H1 (cell line): ENCODE results near the gene TTC21A. TPM values are rescaled to one million over a fixed set of nuclear protein-coding genes. Genes with fewer than 3 reads are reported as not detected.

Experiments
- CTCF ChIA-PET: fragments of 300-600 bp; sonication (Branson Sonifier 250); formaldehyde crosslinking; loops from one replicate; lab custom pipeline; 2021; ENCODE audit not compliant: partially characterized antibody; lab: Charles Lee
- POLR2A ChIA-PET: fragments of 300-600 bp; sonication (Branson Sonifier 250); formaldehyde crosslinking; loops from one replicate; lab custom pipeline; 2021; ENCODE audit warnings: inconsistent platforms; ENCODE audit not compliant: partially characterized antibody; lab: Charles Lee
- DNase-seq, 2 experiments: peaks; one replicate each; pipeline versions ENCODE4 v3.0.0 to v3.0.0-alpha.2; 2010 to 2022; ENCODE audit warnings: low spot score in 2 of 2, low read depth in 1 of 2, mixed read lengths in 1 of 2
- FAIRE-seq: peaks from 2 replicates; lab custom pipeline; 2011; peaks lifted over from hg19 to GRCh38; lab: Jason Lieb, UNC
- H2AFZ ChIP-seq: 2 replicates; pipeline ENCODE4 v1.8.1; 2012; ENCODE audit warnings: low read length, inconsistent platforms
- H2AK5ac ChIP-seq: 2 replicates; pipeline ENCODE4 v1.6.1; 2013; ENCODE audit warnings: low read depth, low read length
- H2BK120ac ChIP-seq: replicated peaks from 2 replicates; pipeline ENCODE3; 2013; ENCODE audit warnings: low read depth, low read length, inconsistent platforms
- H2BK12ac ChIP-seq: 2 replicates; pipeline ENCODE4 v1.6.1; 2013; ENCODE audit warnings: low read depth, low read length
- H2BK15ac ChIP-seq: 2 replicates; pipeline ENCODE4 v1.6.1; 2013; ENCODE audit warnings: low read length
- H2BK20ac ChIP-seq: 2 replicates; pipeline ENCODE4 v1.6.1; 2013; ENCODE audit warnings: low read length
- H2BK5ac ChIP-seq: 2 replicates; pipeline ENCODE4 v1.6.1; 2013; ENCODE audit warnings: low read depth, low read length
- H3K14ac ChIP-seq: 2 replicates; pipeline ENCODE4 v1.6.1; 2013; ENCODE audit warnings: inconsistent platforms; ENCODE audit not compliant: insufficient read length
- H3K18ac ChIP-seq: 2 replicates; pipeline ENCODE4 v1.6.1; 2013; ENCODE audit warnings: low read length; ENCODE audit errors: extremely low read depth
- H3K23ac ChIP-seq: 2 replicates; pipeline ENCODE4 v1.6.1; 2013; ENCODE audit warnings: inconsistent platforms; ENCODE audit not compliant: insufficient read length
- H3K23me2 ChIP-seq: 2 replicates; pipeline ENCODE4 v1.6.1; 2013; ENCODE audit warnings: low read depth, low read length
- H3K27ac ChIP-seq: 2 replicates; pipeline ENCODE4 v1.6.1; 2011; ENCODE audit warnings: low read depth, low read length, inconsistent platforms
- H3K27me3 ChIP-seq, 4 experiments: replicated peaks in 1 of 4; 1 replicate in 1 of 4; 2 replicates in 3 of 4; pipeline versions ENCODE4 v1.6.1 to v1.8.1; 2011 to 2013; ENCODE audit warnings: low read length in 3 of 4, mild to moderate bottlenecking in 3 of 4, inconsistent platforms in 2 of 4, mixed read lengths in 2 of 4, moderate library complexity in 1 of 4; ENCODE audit not compliant: control insufficient read depth in 3 of 4, insufficient read depth in 3 of 4; ENCODE audit errors: extremely low read depth in 1 of 4
- H3K36me3 ChIP-seq, 4 experiments: 2 replicates each; pipeline versions ENCODE4 v1.6.1 to v1.8.1; 2011 to 2013; ENCODE audit warnings: mild to moderate bottlenecking in 4 of 4, low read length in 3 of 4, moderate library complexity in 2 of 4, control low read depth in 1 of 4, inconsistent platforms in 1 of 4; ENCODE audit not compliant: insufficient read depth in 4 of 4, control insufficient read depth in 2 of 4
- H3K4ac ChIP-seq: replicated peaks from 2 replicates; pipeline ENCODE3; 2013; ENCODE audit warnings: low read length, low read depth, mixed read lengths, inconsistent platforms; ENCODE audit not compliant: insufficient read length
- H3K4me1 ChIP-seq, 4 experiments: replicated peaks in 1 of 4; 1 replicate in 1 of 4; 2 replicates in 3 of 4; pipeline versions ENCODE4 v1.6.1 to v1.8.1; 2011 to 2013; ENCODE audit warnings: low read length in 3 of 4, inconsistent platforms in 2 of 4, mixed read lengths in 1 of 4; ENCODE audit not compliant: insufficient read depth in 4 of 4, control insufficient read depth in 3 of 4
- H3K4me2 ChIP-seq, 2 experiments: 2 replicates each; pipeline versions ENCODE4 v1.6.1 to v1.8.1; 2011 to 2013; ENCODE audit warnings: low read depth in 2 of 2, low read length in 2 of 2, control low read depth in 1 of 2, inconsistent platforms in 1 of 2, mild to moderate bottlenecking in 1 of 2; ENCODE audit not compliant: insufficient read depth in 1 of 2
- H3K4me3 ChIP-seq, 4 experiments: fragments of 200-600, 300-600 bp in 1 of 4; sonication (generic), shearing (Covaris generic), sonication (Bioruptor Twin) in 1 of 4; 2 replicates each; pipeline versions ENCODE4 v1.5.1 to v1.8.1; 2011 to 2016; ENCODE audit warnings: low read length in 4 of 4, low read depth in 3 of 4, control low read depth in 2 of 4, inconsistent platforms in 2 of 4, mild to moderate bottlenecking in 2 of 4, mixed read lengths in 1 of 4, moderate library complexity in 1 of 4; ENCODE audit not compliant: insufficient read depth in 2 of 4; ENCODE audit errors: extremely low read depth in 1 of 4
- H3K56ac ChIP-seq: replicated peaks from 2 replicates; pipeline ENCODE3; 2013; ENCODE audit warnings: low read depth, mild to moderate bottlenecking, mixed read lengths, low read length, inconsistent platforms; ENCODE audit not compliant: insufficient read length
- H3K79me1 ChIP-seq: 2 replicates; pipeline ENCODE4 v1.6.1; 2013; ENCODE audit warnings: low read depth, low read length, control low read depth
- H3K79me2 ChIP-seq, 2 experiments: 2 replicates each; pipeline versions ENCODE4 v1.6.1 to v1.8.1; 2012 to 2013; ENCODE audit warnings: low read length in 2 of 2, mild to moderate bottlenecking in 2 of 2, inconsistent platforms in 1 of 2; ENCODE audit not compliant: insufficient read depth in 2 of 2, control insufficient read depth in 1 of 2
- H3K9ac ChIP-seq, 4 experiments: replicated peaks in 1 of 4; 1 replicate in 1 of 4; 2 replicates in 3 of 4; pipeline versions ENCODE4 v1.6.1 to v1.8.1; 2011 to 2013; ENCODE audit warnings: low read depth in 3 of 4, low read length in 3 of 4, control low read depth in 2 of 4, mild to moderate bottlenecking in 2 of 4, moderate library complexity in 2 of 4, inconsistent platforms in 1 of 4; ENCODE audit errors: extremely low read depth in 1 of 4
- H3K9me3 ChIP-seq, 2 experiments: 2 replicates each; pipeline versions ENCODE4 v1.6.1 to v1.8.1; 2012 to 2013; ENCODE audit warnings: mild to moderate bottlenecking in 2 of 2, moderate library complexity in 2 of 2, control low read depth in 1 of 2, inconsistent platforms in 1 of 2, low read depth in 1 of 2, low read length in 1 of 2, mixed read lengths in 1 of 2; ENCODE audit not compliant: insufficient read depth in 2 of 2
- H4K20me1 ChIP-seq, 2 experiments: replicated peaks in 1 of 2; 2 replicates each; pipeline versions ENCODE3 to v1.8.1; 2011 to 2013; ENCODE audit warnings: inconsistent platforms in 2 of 2, low read length in 2 of 2, mild to moderate bottlenecking in 1 of 2; ENCODE audit not compliant: insufficient read depth in 2 of 2, control insufficient read depth in 1 of 2
- H4K5ac ChIP-seq: 2 replicates; pipeline ENCODE4 v1.6.1; 2013; ENCODE audit warnings: low read length, low read depth, mixed read lengths, inconsistent platforms; ENCODE audit not compliant: insufficient read length
- H4K8ac ChIP-seq: 2 replicates; pipeline ENCODE4 v1.8.0; 2013; ENCODE audit warnings: mild to moderate bottlenecking, moderate library complexity, low read length, inconsistent platforms; ENCODE audit not compliant: insufficient read depth; ENCODE audit errors: extremely low read depth
- H4K91ac ChIP-seq: replicated peaks from 2 replicates; pipeline ENCODE3; 2013; ENCODE audit warnings: low read length, mixed read lengths, inconsistent platforms; ENCODE audit not compliant: insufficient read length
- EGR1 ChIP-seq: IDR thresholded peaks from 2 replicates; pipeline ENCODE4 v1.6.1; 2011; ENCODE audit warnings: low read depth, low read length, borderline replicate concordance
- EP300 ChIP-seq, 2 experiments: IDR thresholded peaks; 1 replicate in 1 of 2; 2 replicates in 1 of 2; pipeline ENCODE4 v1.6.1; 2011 to 2012; ENCODE audit warnings: low read depth in 2 of 2, low read length in 2 of 2, mild to moderate bottlenecking in 2 of 2, borderline replicate concordance in 1 of 2, inconsistent platforms in 1 of 2, moderate library complexity in 1 of 2
- GTF2F1 ChIP-seq: IDR thresholded peaks from 2 replicates; pipeline ENCODE4 v1.6.1; 2012; ENCODE audit warnings: low read depth, low read length, improper control_type of control experiment, borderline replicate concordance
- HDAC2 ChIP-seq, 2 experiments: fragments of 300-600 bp in 1 of 2; sonication (generic) in 1 of 2; IDR thresholded peaks; 2 replicates each; pipeline ENCODE4 v1.6.1; 2011 to 2012; ENCODE audit warnings: low read depth in 2 of 2, low read length in 2 of 2, mild to moderate bottlenecking in 2 of 2, moderate library complexity in 2 of 2, borderline replicate concordance in 1 of 2, inconsistent platforms in 1 of 2
- KDM1A ChIP-seq: fragments of 200-600, 300-600 bp; sonication (generic); IDR thresholded peaks from 2 replicates; pipeline ENCODE4 v1.7.1; 2016; ENCODE audit warnings: mild to moderate bottlenecking, low read length, borderline replicate concordance
- NANOG ChIP-seq: IDR thresholded peaks from 2 replicates; pipeline ENCODE4 v1.6.1; 2011; ENCODE audit warnings: low read length, low read depth, mild to moderate bottlenecking, inconsistent platforms; ENCODE audit not compliant: insufficient read depth, poor library complexity, severe bottlenecking
- POLR2AphosphoS5 ChIP-seq: IDR thresholded peaks from 2 replicates; pipeline ENCODE4 v1.6.1; 2011; ENCODE audit warnings: low read depth, low read length
- SIX5 ChIP-seq: IDR thresholded peaks from 2 replicates; pipeline ENCODE4 v1.6.1; 2011; ENCODE audit warnings: mild to moderate bottlenecking, low read depth, low read length
- SP2 ChIP-seq: IDR thresholded peaks from 2 replicates; pipeline ENCODE4 v1.6.1; 2012; ENCODE audit warnings: mild to moderate bottlenecking, low read length, inconsistent platforms
- SRF ChIP-seq: IDR thresholded peaks from 2 replicates; pipeline ENCODE4 v1.6.1; 2011; ENCODE audit warnings: mild to moderate bottlenecking, low read depth, low read length, moderate library complexity
- WGBS, 2 experiments: shearing (Covaris generic) in 1 of 2; methylation state at CpG; one replicate each; pipeline versions ENCODE4 v1.1.6 to v1.1.7; 2013 to 2015; ENCODE audit warnings: low lambda C conversion rate in 2 of 2, mixed read lengths in 2 of 2, inconsistent platforms in 1 of 2, low coverage in 1 of 2, missing lambda C conversion rate in 1 of 2; ENCODE audit not compliant: insufficient replicate concordance in 2 of 2, insufficient coverage in 1 of 2, insufficient read length in 1 of 2; ENCODE audit errors: extremely low coverage in 1 of 2, missing lambda C conversion rate in 1 of 2; 5-methylcytosine and 5-hydroxymethylcytosine counted together
- polyA plus RNA-seq, 7 experiments: library from polyadenylated mRNA; depleted of rRNA in 3 of 7; stranded (reverse) in 5 of 7; unstranded in 2 of 7; fragments of >200 nt in 5 of 7; fragments of 200-250 nt in 2 of 7; gene quantifications; 1 replicate in 5 of 7; 2 replicates in 1 of 7; 4 replicates in 1 of 7; pipeline versions ENCODE4 v1.2.1 to v1.2.3, GENCODE V29; 2011 to 2013; ENCODE audit warnings: missing spikeins in 2 of 7, mixed read lengths in 2 of 7
- total RNA-seq: library from RNA; stranded (reverse); fragmentation: NEBNext Ultra II Directional; extraction: Animal tissue kit (Norgen Biotek cat#: 25700); gene quantifications from 2 replicates; pipeline ENCODE4 v1.2.1, GENCODE V29; 2021
- TF ChIP-seq, protein P1 (sequence below), 3 experiments: IDR thresholded peaks; 1 replicate in 2 of 3; 2 replicates in 1 of 3; pipeline versions ENCODE4 v1.5.1 to v1.6.1; 2011; ENCODE audit warnings: low read length in 3 of 3, mild to moderate bottlenecking in 3 of 3, inconsistent platforms in 2 of 3, low read depth in 1 of 3, moderate library complexity in 1 of 3; ENCODE audit not compliant: insufficient read depth in 1 of 3; ENCODE audit errors: control extremely low read depth in 1 of 3

The TTC21A gene
- total and polyA plus RNA-seq, 2 of the 8 experiments (the other 6 are each of a cell fraction or from before 2014, with no cell fraction given) = 2.3 to 2.8 TPM

DNA sequence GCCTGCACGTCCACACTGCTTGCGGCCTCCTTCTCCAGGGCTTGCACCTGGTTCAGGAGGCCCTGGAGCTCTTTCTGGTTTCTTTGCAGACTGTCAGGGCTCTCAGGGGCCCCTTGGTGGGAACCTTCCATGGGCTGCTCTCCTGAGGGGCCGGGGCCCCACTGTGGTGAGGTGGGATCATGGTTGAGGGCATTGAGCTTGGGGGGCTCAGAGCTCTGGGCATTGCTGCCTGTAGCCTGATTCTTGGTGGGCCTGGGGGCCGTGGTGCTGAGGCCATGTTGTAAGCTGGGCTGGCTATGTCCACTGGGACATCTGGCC is 77.4 kb downstream of the TTC21A start:
- Histone ChIP-seq H3K9me3 (no peaks in the 10 kb centered on the region), H3K56ac (no peak overlapping the region), H3K18ac (no peak overlapping the region), H4K91ac (no peak overlapping the region), H3K27ac (no peak overlapping the region), H3K4me3 (no peak overlapping the region), H2BK15ac (no peak overlapping the region), H3K23me2 (peaks cover 2% of the 10 kb centered on the region; the same call in 1 of the 2 replicates), H2BK12ac (no peak overlapping the region), H3K9ac (no peak overlapping the region), H3K79me1 (no peaks in the 10 kb centered on the region), H4K5ac (no peak overlapping the region), H4K8ac (no peak overlapping the region), H3K27me3 (peaks cover 0 to 3% (median under 1%) of the 10 kb centered on the region in 4 experiments; a peak in 5 of 7 replicates), H3K23ac (no peak overlapping the region), H2BK120ac (no peak overlapping the region), H2BK5ac (no peak overlapping the region), H3K4me2 (no peak overlapping the region), H4K20me1 (no peaks in the 10 kb centered on the region), H3K36me3 (no peaks in the 10 kb centered on the region), H3K14ac (no peak overlapping the region), H3K79me2 (no peaks in the 10 kb centered on the region), H2AK5ac (no peak overlapping the region), H2BK20ac (no peak overlapping the region), H3K4ac (no peak overlapping the region), H3K4me1 (peaks cover 0 to 14% (median 7%) of the 10 kb centered on the region in 4 experiments; a peak in 6 of 7 replicates), H2AFZ (no peak overlapping the region)
- FAIRE-seq (no peak), DNase-seq (no peak)
- CTCF ChIA-PET = interaction anchor here (0.8 to 18.0 kb wide), 7 partner anchors 11 to 193 kb away, joined by 3 to 767 read pairs (median 19); partner anchors contain the start of genes CX3CR1, GORASP1 and TTC21A
- POLR2A ChIA-PET = interaction anchor here (0.8 to 1.6 kb wide), 3 partner anchors 199 to 224 kb away, joined by 3 to 6 read pairs (median 3); partner anchors contain the start of gene RPSA
- 91% methylated on average over 4 of the region's 4 CpGs; no CpG with 5 or more reads in 1 of the 2 experiments for WGBS, 2 experiments
- TF ChIP-seq, protein P1, sequence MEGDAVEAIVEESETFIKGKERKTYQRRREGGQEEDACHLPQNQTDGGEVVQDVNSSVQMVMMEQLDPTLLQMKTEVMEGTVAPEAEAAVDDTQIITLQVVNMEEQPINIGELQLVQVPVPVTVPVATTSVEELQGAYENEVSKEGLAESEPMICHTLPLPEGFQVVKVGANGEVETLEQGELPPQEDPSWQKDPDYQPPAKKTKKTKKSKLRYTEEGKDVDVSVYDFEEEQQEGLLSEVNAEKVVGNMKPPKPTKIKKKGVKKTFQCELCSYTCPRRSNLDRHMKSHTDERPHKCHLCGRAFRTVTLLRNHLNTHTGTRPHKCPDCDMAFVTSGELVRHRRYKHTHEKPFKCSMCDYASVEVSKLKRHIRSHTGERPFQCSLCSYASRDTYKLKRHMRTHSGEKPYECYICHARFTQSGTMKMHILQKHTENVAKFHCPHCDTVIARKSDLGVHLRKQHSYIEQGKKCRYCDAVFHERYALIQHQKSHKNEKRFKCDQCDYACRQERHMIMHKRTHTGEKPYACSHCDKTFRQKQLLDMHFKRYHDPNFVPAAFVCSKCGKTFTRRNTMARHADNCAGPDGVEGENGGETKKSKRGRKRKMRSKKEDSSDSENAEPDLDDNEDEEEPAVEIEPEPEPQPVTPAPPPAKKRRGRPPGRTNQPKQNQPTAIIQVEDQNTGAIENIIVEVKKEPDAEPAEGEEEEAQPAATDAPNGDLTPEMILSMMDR (IDR thresholded peaks at IDR 0.05; ENCODE audit: control extremely low read depth in 1 of 3, insufficient read depth in 1 of 3, low read depth in 1 of 3, low read length in 3 of 3) = no peak
- no peak for TF ChIP-seq SIX5
- TF ChIP-seq HDAC2 (IDR thresholded peaks at IDR 0.05; ENCODE audit: borderline replicate concordance in 1 of 2, low read depth in 2 of 2, low read length in 2 of 2) = no peak
- no peak for TF ChIP-seq EGR1
- no peak for TF ChIP-seq SRF
- TF ChIP-seq NANOG = no peak
- TF ChIP-seq EP300 (IDR thresholded peaks at IDR 0.05; ENCODE audit: borderline replicate concordance in 1 of 2, low read depth in 2 of 2, low read length in 2 of 2) = no peak
- TF ChIP-seq SP2 = no peak
- TF ChIP-seq GTF2F1 = no peak
- TF ChIP-seq POLR2AphosphoS5 = no peak
- TF ChIP-seq KDM1A = no peak
